H1 (cell line): ENCODE results near the gene STX19. TPM values are rescaled to one million over a fixed set of nuclear protein-coding genes. Genes with fewer than 3 reads are reported as not detected.

Source experiments
- CTCF ChIA-PET: fragments of 300-600 bp; sonication (Branson Sonifier 250); formaldehyde crosslinking; loops from one replicate; lab custom pipeline; 2021; ENCODE audit not compliant: partially characterized antibody; lab: Charles Lee
- POLR2A ChIA-PET: fragments of 300-600 bp; sonication (Branson Sonifier 250); formaldehyde crosslinking; loops from one replicate; lab custom pipeline; 2021; ENCODE audit warnings: inconsistent platforms; ENCODE audit not compliant: partially characterized antibody; lab: Charles Lee
- DNase-seq, 2 experiments: peaks; one replicate each; pipeline versions ENCODE4 v3.0.0 to v3.0.0-alpha.2; 2010 to 2022; ENCODE audit warnings: low spot score in 2 of 2, low read depth in 1 of 2, mixed read lengths in 1 of 2
- FAIRE-seq: peaks from 2 replicates; lab custom pipeline; 2011; peaks lifted over from hg19 to GRCh38; lab: Jason Lieb, UNC
- H2AFZ ChIP-seq: 2 replicates; pipeline ENCODE4 v1.8.1; 2012; ENCODE audit warnings: low read length, inconsistent platforms
- H2AK5ac ChIP-seq: 2 replicates; pipeline ENCODE4 v1.6.1; 2013; ENCODE audit warnings: low read depth, low read length
- H2BK120ac ChIP-seq: replicated peaks from 2 replicates; pipeline ENCODE3; 2013; ENCODE audit warnings: low read depth, low read length, inconsistent platforms
- H2BK12ac ChIP-seq: 2 replicates; pipeline ENCODE4 v1.6.1; 2013; ENCODE audit warnings: low read depth, low read length
- H2BK15ac ChIP-seq: 2 replicates; pipeline ENCODE4 v1.6.1; 2013; ENCODE audit warnings: low read length
- H2BK20ac ChIP-seq: 2 replicates; pipeline ENCODE4 v1.6.1; 2013; ENCODE audit warnings: low read length
- H2BK5ac ChIP-seq: 2 replicates; pipeline ENCODE4 v1.6.1; 2013; ENCODE audit warnings: low read depth, low read length
- H3K14ac ChIP-seq: 2 replicates; pipeline ENCODE4 v1.6.1; 2013; ENCODE audit warnings: inconsistent platforms; ENCODE audit not compliant: insufficient read length
- H3K18ac ChIP-seq: 2 replicates; pipeline ENCODE4 v1.6.1; 2013; ENCODE audit warnings: low read length; ENCODE audit errors: extremely low read depth
- H3K23ac ChIP-seq: 2 replicates; pipeline ENCODE4 v1.6.1; 2013; ENCODE audit warnings: inconsistent platforms; ENCODE audit not compliant: insufficient read length
- H3K23me2 ChIP-seq: 2 replicates; pipeline ENCODE4 v1.6.1; 2013; ENCODE audit warnings: low read depth, low read length
- H3K27ac ChIP-seq: 2 replicates; pipeline ENCODE4 v1.6.1; 2011; ENCODE audit warnings: low read depth, low read length, inconsistent platforms
- H3K27me3 ChIP-seq, 4 experiments: replicated peaks in 1 of 4; 1 replicate in 1 of 4; 2 replicates in 3 of 4; pipeline versions ENCODE4 v1.6.1 to v1.8.1; 2011 to 2013; ENCODE audit warnings: low read length in 3 of 4, mild to moderate bottlenecking in 3 of 4, inconsistent platforms in 2 of 4, mixed read lengths in 2 of 4, moderate library complexity in 1 of 4; ENCODE audit not compliant: control insufficient read depth in 3 of 4, insufficient read depth in 3 of 4; ENCODE audit errors: extremely low read depth in 1 of 4
- H3K36me3 ChIP-seq, 4 experiments: 2 replicates each; pipeline versions ENCODE4 v1.6.1 to v1.8.1; 2011 to 2013; ENCODE audit warnings: mild to moderate bottlenecking in 4 of 4, low read length in 3 of 4, moderate library complexity in 2 of 4, control low read depth in 1 of 4, inconsistent platforms in 1 of 4; ENCODE audit not compliant: insufficient read depth in 4 of 4, control insufficient read depth in 2 of 4
- H3K4ac ChIP-seq: replicated peaks from 2 replicates; pipeline ENCODE3; 2013; ENCODE audit warnings: low read length, low read depth, mixed read lengths, inconsistent platforms; ENCODE audit not compliant: insufficient read length
- H3K4me1 ChIP-seq, 4 experiments: replicated peaks in 1 of 4; 1 replicate in 1 of 4; 2 replicates in 3 of 4; pipeline versions ENCODE4 v1.6.1 to v1.8.1; 2011 to 2013; ENCODE audit warnings: low read length in 3 of 4, inconsistent platforms in 2 of 4, mixed read lengths in 1 of 4; ENCODE audit not compliant: insufficient read depth in 4 of 4, control insufficient read depth in 3 of 4
- H3K4me2 ChIP-seq, 2 experiments: 2 replicates each; pipeline versions ENCODE4 v1.6.1 to v1.8.1; 2011 to 2013; ENCODE audit warnings: low read depth in 2 of 2, low read length in 2 of 2, control low read depth in 1 of 2, inconsistent platforms in 1 of 2, mild to moderate bottlenecking in 1 of 2; ENCODE audit not compliant: insufficient read depth in 1 of 2
- H3K4me3 ChIP-seq, 4 experiments: fragments of 200-600, 300-600 bp in 1 of 4; sonication (generic), shearing (Covaris generic), sonication (Bioruptor Twin) in 1 of 4; 2 replicates each; pipeline versions ENCODE4 v1.5.1 to v1.8.1; 2011 to 2016; ENCODE audit warnings: low read length in 4 of 4, low read depth in 3 of 4, control low read depth in 2 of 4, inconsistent platforms in 2 of 4, mild to moderate bottlenecking in 2 of 4, mixed read lengths in 1 of 4, moderate library complexity in 1 of 4; ENCODE audit not compliant: insufficient read depth in 2 of 4; ENCODE audit errors: extremely low read depth in 1 of 4
- H3K56ac ChIP-seq: replicated peaks from 2 replicates; pipeline ENCODE3; 2013; ENCODE audit warnings: low read depth, mild to moderate bottlenecking, mixed read lengths, low read length, inconsistent platforms; ENCODE audit not compliant: insufficient read length
- H3K79me1 ChIP-seq: 2 replicates; pipeline ENCODE4 v1.6.1; 2013; ENCODE audit warnings: low read depth, low read length, control low read depth
- H3K79me2 ChIP-seq, 2 experiments: 2 replicates each; pipeline versions ENCODE4 v1.6.1 to v1.8.1; 2012 to 2013; ENCODE audit warnings: low read length in 2 of 2, mild to moderate bottlenecking in 2 of 2, inconsistent platforms in 1 of 2; ENCODE audit not compliant: insufficient read depth in 2 of 2, control insufficient read depth in 1 of 2
- H3K9ac ChIP-seq, 4 experiments: replicated peaks in 1 of 4; 1 replicate in 1 of 4; 2 replicates in 3 of 4; pipeline versions ENCODE4 v1.6.1 to v1.8.1; 2011 to 2013; ENCODE audit warnings: low read depth in 3 of 4, low read length in 3 of 4, control low read depth in 2 of 4, mild to moderate bottlenecking in 2 of 4, moderate library complexity in 2 of 4, inconsistent platforms in 1 of 4; ENCODE audit errors: extremely low read depth in 1 of 4
- H3K9me3 ChIP-seq, 2 experiments: 2 replicates each; pipeline versions ENCODE4 v1.6.1 to v1.8.1; 2012 to 2013; ENCODE audit warnings: mild to moderate bottlenecking in 2 of 2, moderate library complexity in 2 of 2, control low read depth in 1 of 2, inconsistent platforms in 1 of 2, low read depth in 1 of 2, low read length in 1 of 2, mixed read lengths in 1 of 2; ENCODE audit not compliant: insufficient read depth in 2 of 2
- H4K20me1 ChIP-seq, 2 experiments: replicated peaks in 1 of 2; 2 replicates each; pipeline versions ENCODE3 to v1.8.1; 2011 to 2013; ENCODE audit warnings: inconsistent platforms in 2 of 2, low read length in 2 of 2, mild to moderate bottlenecking in 1 of 2; ENCODE audit not compliant: insufficient read depth in 2 of 2, control insufficient read depth in 1 of 2
- H4K5ac ChIP-seq: 2 replicates; pipeline ENCODE4 v1.6.1; 2013; ENCODE audit warnings: low read length, low read depth, mixed read lengths, inconsistent platforms; ENCODE audit not compliant: insufficient read length
- H4K8ac ChIP-seq: 2 replicates; pipeline ENCODE4 v1.8.0; 2013; ENCODE audit warnings: mild to moderate bottlenecking, moderate library complexity, low read length, inconsistent platforms; ENCODE audit not compliant: insufficient read depth; ENCODE audit errors: extremely low read depth
- H4K91ac ChIP-seq: replicated peaks from 2 replicates; pipeline ENCODE3; 2013; ENCODE audit warnings: low read length, mixed read lengths, inconsistent platforms; ENCODE audit not compliant: insufficient read length
- BCL11A ChIP-seq, 2 experiments: IDR thresholded peaks; one replicate each; pipeline ENCODE4 v1.6.1; 2011; ENCODE audit warnings: low read depth in 2 of 2, low read length in 2 of 2, mild to moderate bottlenecking in 2 of 2
- CTBP2 ChIP-seq: IDR thresholded peaks from 2 replicates; pipeline ENCODE4 v1.7.0; 2011; ENCODE audit warnings: borderline replicate concordance, mild to moderate bottlenecking, moderate library complexity, mixed read lengths, low read length; ENCODE audit not compliant: insufficient read depth, insufficient read length
- KDM4A ChIP-seq: IDR thresholded peaks from one replicate; pipeline ENCODE4 v1.7.1; 2012; ENCODE audit warnings: low read depth, mild to moderate bottlenecking, moderate library complexity, low read length, inconsistent platforms; ENCODE audit not compliant: severe bottlenecking
- SAP30 ChIP-seq: fragments of 300-600 bp; sonication (generic); IDR thresholded peaks from 2 replicates; pipeline ENCODE4 v1.7.1; 2012; ENCODE audit warnings: low read length, moderate library complexity, mild to moderate bottlenecking, inconsistent platforms; ENCODE audit not compliant: insufficient read depth, insufficient replicate concordance
- SIRT6 ChIP-seq: IDR thresholded peaks from one replicate; pipeline ENCODE4 v1.7.1; 2012; ENCODE audit warnings: low read length, inconsistent platforms
- SP2 ChIP-seq: IDR thresholded peaks from 2 replicates; pipeline ENCODE4 v1.6.1; 2012; ENCODE audit warnings: mild to moderate bottlenecking, low read length, inconsistent platforms
- SUZ12 ChIP-seq: fragments of 200-600 bp; sonication (generic); IDR thresholded peaks from 2 replicates; pipeline ENCODE4 v1.6.1; 2012; ENCODE audit warnings: mild to moderate bottlenecking, inconsistent platforms, low read length, moderate library complexity, mixed read lengths
- TCF12 ChIP-seq: IDR thresholded peaks from 2 replicates; pipeline ENCODE4 v1.6.1; 2011; ENCODE audit warnings: low read depth, mild to moderate bottlenecking, low read length
- WGBS, 2 experiments: shearing (Covaris generic) in 1 of 2; methylation state at CpG; one replicate each; pipeline versions ENCODE4 v1.1.6 to v1.1.7; 2013 to 2015; ENCODE audit warnings: low lambda C conversion rate in 2 of 2, mixed read lengths in 2 of 2, inconsistent platforms in 1 of 2, low coverage in 1 of 2, missing lambda C conversion rate in 1 of 2; ENCODE audit not compliant: insufficient replicate concordance in 2 of 2, insufficient coverage in 1 of 2, insufficient read length in 1 of 2; ENCODE audit errors: extremely low coverage in 1 of 2, missing lambda C conversion rate in 1 of 2; 5-methylcytosine and 5-hydroxymethylcytosine counted together
- polyA plus RNA-seq, 7 experiments: library from polyadenylated mRNA; depleted of rRNA in 3 of 7; stranded (reverse) in 5 of 7; unstranded in 2 of 7; fragments of >200 nt in 5 of 7; fragments of 200-250 nt in 2 of 7; gene quantifications; 1 replicate in 5 of 7; 2 replicates in 1 of 7; 4 replicates in 1 of 7; pipeline versions ENCODE4 v1.2.1 to v1.2.3, GENCODE V29; 2011 to 2013; ENCODE audit warnings: missing spikeins in 2 of 7, mixed read lengths in 2 of 7
- total RNA-seq: library from RNA; stranded (reverse); fragmentation: NEBNext Ultra II Directional; extraction: Animal tissue kit (Norgen Biotek cat#: 25700); gene quantifications from 2 replicates; pipeline ENCODE4 v1.2.1, GENCODE V29; 2021

STX19 gene
- total and polyA plus RNA-seq, 2 of the 8 experiments (the other 6 are each of a cell fraction or from before 2014, with no cell fraction given): not detected

DNA sequence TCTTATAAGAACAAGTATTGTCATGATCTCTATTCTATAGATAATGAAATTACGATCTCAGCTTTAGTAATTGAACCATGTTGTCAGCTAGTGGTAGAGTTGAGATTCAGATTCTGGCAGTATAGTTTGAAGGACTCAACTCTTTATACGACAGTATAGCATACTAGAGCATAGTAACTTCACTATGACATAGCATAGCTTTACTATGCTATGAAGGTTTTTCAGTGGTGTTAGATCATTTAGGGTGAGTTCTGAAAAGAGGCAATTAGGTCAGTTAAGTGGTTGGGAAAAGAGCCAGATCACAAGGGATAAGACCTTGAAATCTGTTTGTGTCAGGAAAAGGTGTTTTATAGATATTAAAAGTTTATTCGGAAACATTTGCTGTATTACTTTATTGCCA lies 8.1 kb downstream of the STX19 start:
- H3K4ac ChIP-seq: no peak overlapping the region
- H2AK5ac ChIP-seq: no peak overlapping the region
- WGBS, 2 experiments: 91% methylated on average over 3 of the region's 3 CpGs; no CpG with 5 or more reads in 1 of the 2 experiments
- no peak overlapping the region for H3K9ac ChIP-seq
- FAIRE-seq: no peak
- H3K14ac ChIP-seq: no peak overlapping the region
- H3K4me2 ChIP-seq: no peak overlapping the region
- no peaks in the 10 kb centered on the region for H3K36me3 ChIP-seq
- no peak overlapping the region for H2BK20ac ChIP-seq
- no peaks in the 10 kb centered on the region for H3K79me1 ChIP-seq
- H4K5ac ChIP-seq: no peak overlapping the region
- no peak overlapping the region for H2BK120ac ChIP-seq
- H2BK5ac ChIP-seq: no peak overlapping the region
- ChIA-PET CTCF (interaction anchor here (1.1 to 1.8 kb wide), 2 partner anchors 15 to 17 kb away, joined by 3 to 6 read pairs; no protein-coding TSS in a partner anchor), POLR2A (interaction anchor here (1.7 kb wide), 1 partner anchor 42 kb away, joined by 5 read pairs; the partner anchor contains the start of genes DHFR2 and NSUN3)
- no peak overlapping the region for H2BK12ac ChIP-seq
- H3K79me2 ChIP-seq: no peaks in the 10 kb centered on the region
- DNase-seq: no peak
- no peak overlapping the region for H3K27ac ChIP-seq
- H2BK15ac ChIP-seq: no peak overlapping the region
- H4K20me1 ChIP-seq: peaks cover 0 to 2% of the 10 kb centered on the region in 2 experiments
- H3K56ac ChIP-seq: no peak overlapping the region
- no peak overlapping the region for H3K18ac ChIP-seq
- H3K9me3 ChIP-seq: no peaks in the 10 kb centered on the region
- no peak overlapping the region for H4K8ac ChIP-seq
- no peak overlapping the region for H3K23ac ChIP-seq
- no peak overlapping the region for H2AFZ ChIP-seq
- H3K27me3 ChIP-seq: no peaks in the 10 kb centered on the region
- no peak overlapping the region for H3K4me3 ChIP-seq
- no peaks in the 10 kb centered on the region for H3K23me2 ChIP-seq
- no peak overlapping the region for H4K91ac ChIP-seq
- no peaks in the 10 kb centered on the region for H3K4me1 ChIP-seq
- TF ChIP-seq TCF12 (no peak), SP2 (no peak), SIRT6 (no peak), SAP30 (no peak), BCL11A (IDR thresholded peaks at IDR 0.05; ENCODE audit: low read depth in 2 of 2, low read length in 2 of 2) (no peak), KDM4A (no peak), CTBP2 (no peak), SUZ12 (no peak)
